Smooth muscle cell (in vitro differentiated cells): ENCODE measurements around the gene STAT1. TPM values are rescaled to one million over a fixed set of nuclear protein-coding genes. Genes with fewer than 3 reads are reported as not detected.

ENCODE experiments used
- DNase-seq: peaks from one replicate; lab custom pipeline; 2025; ENCODE audit not compliant: unreplicated experiment; lab: John Stamatoyannopoulos, UW
- H2AFZ ChIP-seq: fragments of 200-600 bp; sonication (generic); 2 replicates; pipeline ENCODE4 v1.6.0; 2016; ENCODE audit warnings: antibody characterized with exemption, low read depth, mild to moderate bottlenecking
- H3F3A ChIP-seq: fragments of 200-600 bp; sonication (generic); 2 replicates; pipeline ENCODE4 v1.6.0; 2017; ENCODE audit warnings: antibody characterized with exemption, low read depth
- H3K27ac ChIP-seq: fragments of 200-600 bp; sonication (generic); 2 replicates; pipeline ENCODE4 v1.5.1; 2016; ENCODE audit warnings: low read depth, mild to moderate bottlenecking
- H3K27me3 ChIP-seq: fragments of 200-600 bp; sonication (generic); 2 replicates; pipeline ENCODE4 v1.6.1; 2016; ENCODE audit warnings: low read depth, mild to moderate bottlenecking
- H3K36me3 ChIP-seq: fragments of 200-600 bp; sonication (generic); 2 replicates; pipeline ENCODE4 v1.5.1; 2016; ENCODE audit warnings: low read depth
- H3K4me1 ChIP-seq: fragments of 200-600 bp; sonication (generic); 2 replicates; pipeline ENCODE4 v1.5.1; 2016; ENCODE audit warnings: low read depth
- H3K4me2 ChIP-seq: fragments of 200-600 bp; sonication (generic); 2 replicates; pipeline ENCODE4 v1.6.0; 2016; ENCODE audit warnings: mild to moderate bottlenecking
- H3K4me3 ChIP-seq: fragments of 200-600 bp; sonication (generic); 2 replicates; pipeline ENCODE4 v1.5.1; 2016; ENCODE audit warnings: mild to moderate bottlenecking
- H3K79me2 ChIP-seq: fragments of 200-600 bp; sonication (generic); 2 replicates; pipeline ENCODE4 v1.6.0; 2016; ENCODE audit warnings: low read depth, mild to moderate bottlenecking
- H3K9ac ChIP-seq: fragments of 200-600 bp; sonication (generic); 2 replicates; pipeline ENCODE4 v1.6.0; 2016; ENCODE audit warnings: low read depth
- H3K9me3 ChIP-seq: fragments of 200-600 bp; sonication (generic); replicated peaks from 2 replicates; pipeline ENCODE4 v1.5.1; 2016; ENCODE audit warnings: low read depth
- H4K20me1 ChIP-seq: fragments of 200-600 bp; sonication (generic); 2 replicates; pipeline ENCODE4 v1.6.0; 2016; ENCODE audit warnings: low read depth
- CTCF ChIP-seq: fragments of 200-600 bp; sonication (generic); IDR thresholded peaks from 2 replicates; pipeline ENCODE4 v1.5.1; 2017; ENCODE audit warnings: borderline replicate concordance, mild to moderate bottlenecking, antibody characterized with exemption; ENCODE audit not compliant: insufficient read depth, poor library complexity, severe bottlenecking
- WGBS: methylation state at CpG from one replicate; pipeline ENCODE4 v1.1.7; 2016; ENCODE audit warnings: low lambda C conversion rate; 5-methylcytosine and 5-hydroxymethylcytosine counted together
- polyA plus RNA-seq: library from polyadenylated mRNA; unstranded; fragments of >200 nt; fragmentation: Nextera tagmentation; extraction: Ambion mirVana; gene quantifications from 2 replicates; pipeline ENCODE4 v1.2.1, GENCODE V29; 2016
- total RNA-seq: library from RNA; depleted of rRNA; stranded (reverse); fragments of >200 nt; gene quantifications from 2 replicates; pipeline ENCODE4 v1.2.3, GENCODE V29; 2014

The STAT1 gene
- total and polyA plus RNA-seq, 2 experiments from 2014 or later, result 30.5 to 66.5 TPM

GRCh38 chr2:191051825-191052778 lies 38.1 kb upstream of the STAT1 start:
- no peaks in the 10 kb centered on the region for H4K20me1 ChIP-seq
- H3K36me3 ChIP-seq, result no peaks in the 10 kb centered on the region
- H2AFZ ChIP-seq, result no peak overlapping the region
- DNase-seq, result no peak
- H3K9ac ChIP-seq, result no peak overlapping the region
- peak; percentile 61 for TF ChIP-seq CTCF
- H3K9me3 ChIP-seq, result no peaks in the 10 kb centered on the region
- H3K27ac ChIP-seq, result no peak overlapping the region
- H3F3A ChIP-seq, result no peaks in the 10 kb centered on the region
- H3K79me2 ChIP-seq, result no peaks in the 10 kb centered on the region
- H3K4me1 ChIP-seq, result peaks cover 8% of the 10 kb centered on the region
- peaks cover 11% of the 10 kb centered on the region for H3K27me3 ChIP-seq
- H3K4me3 ChIP-seq, result no peak overlapping the region
- no peak overlapping the region for H3K4me2 ChIP-seq
- WGBS, result 47% methylated on average over 10 of the region's 10 CpGs

- H3K4me2 ChIP-seq, result no peak overlapping the region
- no peak for DNase-seq
- H3K9ac ChIP-seq, result no peak overlapping the region
Measured at GRCh38 chr2:191051177-191051576, 37.2 kb upstream of the STAT1 start.

GRCh38 chr2:191050640-191050987 lies 36.6 kb upstream of the STAT1 start:
- Histone ChIP-seq H3F3A (no peaks in the 10 kb centered on the region), H3K27me3 (peaks cover 11% of the 10 kb centered on the region), H3K4me3 (no peak overlapping the region), H3K27ac (peak overlapping the region; percentile 56), H4K20me1 (no peaks in the 10 kb centered on the region), H3K9ac (no peak overlapping the region), H3K9me3 (no peaks in the 10 kb centered on the region), H3K36me3 (no peaks in the 10 kb centered on the region), H2AFZ (no peak overlapping the region), H3K4me2 (peak overlapping the region; percentile 64), H3K4me1 (peaks cover 8% of the 10 kb centered on the region), H3K79me2 (no peaks in the 10 kb centered on the region)
- DNase-seq, result no peak
- no peak for TF ChIP-seq CTCF
- WGBS, result 17% methylated on average over 1 of the region's 1 CpG

More at GRCh38 chr2:191051177-191051576, 37.2 kb upstream of the STAT1 start:
- H3K27me3 ChIP-seq, result peaks cover 11% of the 10 kb centered on the region
- no peaks in the 10 kb centered on the region for H3K79me2 ChIP-seq
- no peaks in the 10 kb centered on the region for H3K36me3 ChIP-seq
- H4K20me1 ChIP-seq, result no peaks in the 10 kb centered on the region
- 47% methylated on average over 3 of the region's 3 CpGs for WGBS
- H3K9me3 ChIP-seq, result no peaks in the 10 kb centered on the region
- no peaks in the 10 kb centered on the region for H3F3A ChIP-seq
- H3K4me1 ChIP-seq, result peaks cover 8% of the 10 kb centered on the region
- no peak for TF ChIP-seq CTCF
- H3K27ac ChIP-seq, result no peak overlapping the region
- no peak overlapping the region for H3K4me3 ChIP-seq
- no peak overlapping the region for H2AFZ ChIP-seq
